GM18526 (cell line): ENCODE measurements around the gene GLB1L2.

Experiments used
- POLR2A ChIP-seq: IDR thresholded peaks from 3 replicates; pipeline ENCODE4 v1.6.1; 2011; ENCODE audit not compliant: insufficient read length; ENCODE audit errors: extremely low read depth

GLB1L2 gene

DNA sequence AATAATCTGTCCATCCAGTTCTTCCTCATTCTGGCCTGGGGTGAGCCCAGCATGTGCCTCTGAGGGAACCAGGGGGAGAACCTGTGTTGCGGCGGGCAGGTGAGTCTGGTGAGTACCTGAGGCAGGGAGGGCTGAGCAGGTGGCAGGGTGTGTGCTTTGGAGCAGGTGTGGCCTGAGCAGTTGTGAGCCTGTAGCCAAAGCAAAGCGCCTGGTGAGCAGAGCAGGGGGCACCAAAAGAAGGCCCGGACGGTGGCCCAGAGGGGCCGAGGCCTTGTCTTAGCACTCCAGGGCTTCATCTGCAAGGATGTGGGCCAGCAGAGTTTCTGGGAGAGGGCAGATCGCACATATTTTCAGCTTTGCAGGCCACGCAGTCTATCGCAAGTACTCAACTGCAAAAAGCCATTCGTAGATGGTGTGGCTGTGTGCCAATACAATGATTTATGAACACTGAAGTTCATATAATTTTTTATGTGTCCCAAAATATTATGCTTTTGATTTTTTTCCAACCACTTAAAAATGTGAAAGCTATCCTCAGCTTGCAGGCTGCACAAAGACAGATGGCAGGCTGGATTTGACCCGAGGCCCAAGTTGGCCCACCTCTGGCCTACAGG, 8.7 kb downstream of the GLB1L2 start:
- no peak for TF ChIP-seq POLR2A

DNA sequence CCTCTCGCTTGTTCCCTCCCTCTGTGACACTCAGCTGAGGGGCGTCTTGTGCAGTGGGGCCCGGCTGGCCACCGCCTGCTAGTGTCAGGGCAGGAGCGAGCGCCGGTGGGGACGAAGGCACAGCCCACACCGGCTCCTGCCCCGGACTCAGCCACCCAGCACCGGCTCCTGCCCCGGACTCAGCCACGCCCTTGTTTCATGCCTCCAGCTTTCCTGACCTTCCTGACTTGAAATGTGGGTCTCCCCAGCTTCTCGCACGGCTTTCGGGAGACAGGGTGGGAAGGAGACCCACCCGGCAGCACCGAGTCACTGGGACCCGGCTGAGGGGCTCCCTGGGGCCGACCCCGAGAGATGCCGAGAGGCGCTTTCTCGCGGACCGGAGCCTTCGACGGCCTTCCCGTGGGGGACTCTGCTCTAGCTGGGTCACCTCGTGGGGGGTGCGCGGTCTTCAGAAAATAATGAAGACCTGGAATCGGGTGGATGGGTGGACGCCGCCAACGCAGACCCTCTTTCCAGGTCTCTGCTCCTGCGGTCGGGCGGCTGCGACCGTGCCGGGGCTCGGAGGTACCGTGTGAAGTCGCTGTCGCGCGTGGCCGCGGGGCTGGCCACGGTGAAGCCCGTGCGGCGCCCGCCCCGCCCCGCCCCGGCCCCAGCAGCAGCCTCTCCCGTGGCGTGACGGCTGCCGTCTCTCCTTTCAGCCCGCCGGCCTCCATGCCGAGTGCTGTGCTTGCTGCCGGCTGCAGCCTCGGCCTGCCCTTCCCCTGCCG, 10.2 kb downstream of the GLB1L2 start:
- no peak for TF ChIP-seq POLR2A

DNA sequence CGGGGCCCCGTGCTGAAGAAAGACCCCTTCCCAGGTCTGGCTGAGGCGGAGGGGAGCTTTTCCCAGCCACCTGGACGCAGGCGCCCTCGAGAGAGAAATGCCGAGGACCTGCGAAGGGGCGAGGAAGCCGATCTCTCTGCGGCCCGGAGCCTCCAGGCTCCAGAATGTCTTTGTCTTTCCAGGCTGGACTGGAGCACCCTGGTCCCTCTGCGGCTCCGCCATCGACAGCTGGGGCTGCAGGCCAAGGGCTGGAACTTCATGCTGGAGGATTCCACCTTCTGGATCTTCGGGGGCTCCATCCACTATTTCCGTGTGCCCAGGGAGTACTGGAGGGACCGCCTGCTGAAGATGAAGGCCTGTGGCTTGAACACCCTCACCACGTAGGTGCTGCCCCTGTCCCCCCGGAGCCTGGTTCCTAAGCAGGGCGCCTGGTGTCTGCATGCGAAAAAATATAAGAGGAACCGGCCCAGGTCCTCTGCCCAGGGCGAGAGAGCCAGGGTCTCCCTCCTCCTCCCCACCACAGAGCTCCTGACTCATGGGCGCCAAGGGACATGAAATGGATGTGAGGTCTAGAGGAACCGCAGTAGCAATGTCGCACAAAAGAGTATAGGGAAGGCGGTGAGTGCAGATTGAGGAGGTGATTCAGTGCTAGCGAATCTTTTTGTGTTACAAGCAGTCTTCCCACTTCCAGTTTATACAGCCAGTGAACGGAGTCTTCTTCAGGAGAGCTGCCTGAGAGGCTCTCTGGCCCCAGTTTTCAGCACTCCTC, 11.0 kb downstream of the GLB1L2 start:
- no peak for TF ChIP-seq POLR2A

DNA sequence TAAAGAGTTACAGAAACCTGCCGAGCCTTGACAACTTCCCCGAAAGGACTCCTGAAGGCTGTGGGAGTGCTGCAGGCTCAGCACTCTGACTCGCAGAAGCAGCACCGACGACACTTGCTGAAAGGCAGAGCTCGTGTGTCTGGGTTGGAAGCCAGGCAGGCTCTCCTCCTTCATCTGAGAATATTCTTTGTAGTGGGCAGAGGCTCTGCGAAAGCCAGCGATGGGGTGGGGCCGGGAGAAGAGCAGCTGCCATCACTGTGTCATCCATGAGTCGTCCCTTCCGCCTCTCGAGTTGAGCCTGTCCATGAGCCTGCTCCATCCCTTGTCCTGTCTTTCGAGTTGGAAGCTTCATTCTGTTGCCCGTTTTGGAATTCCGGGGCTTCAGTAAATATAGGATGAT, 11.9 kb downstream of the GLB1L2 start:
- TF ChIP-seq POLR2A, result no peak

DNA sequence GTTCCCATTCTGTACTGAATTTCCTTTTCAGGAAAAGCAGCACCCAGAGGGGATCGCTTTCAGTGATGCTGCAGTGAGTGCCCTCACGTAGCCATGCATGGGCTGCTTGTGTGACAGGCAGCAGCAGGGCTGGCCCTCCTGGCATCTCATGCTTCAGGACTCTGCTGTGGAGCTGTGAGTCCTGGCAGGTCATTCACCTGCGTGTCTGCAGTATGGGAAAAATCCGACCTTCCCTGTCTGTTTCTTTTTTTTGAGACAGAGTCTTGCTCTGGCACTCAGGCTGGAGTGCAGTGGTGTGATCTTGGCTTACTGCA, 13.4 kb downstream of the GLB1L2 start:
- TF ChIP-seq POLR2A, result no peak

DNA sequence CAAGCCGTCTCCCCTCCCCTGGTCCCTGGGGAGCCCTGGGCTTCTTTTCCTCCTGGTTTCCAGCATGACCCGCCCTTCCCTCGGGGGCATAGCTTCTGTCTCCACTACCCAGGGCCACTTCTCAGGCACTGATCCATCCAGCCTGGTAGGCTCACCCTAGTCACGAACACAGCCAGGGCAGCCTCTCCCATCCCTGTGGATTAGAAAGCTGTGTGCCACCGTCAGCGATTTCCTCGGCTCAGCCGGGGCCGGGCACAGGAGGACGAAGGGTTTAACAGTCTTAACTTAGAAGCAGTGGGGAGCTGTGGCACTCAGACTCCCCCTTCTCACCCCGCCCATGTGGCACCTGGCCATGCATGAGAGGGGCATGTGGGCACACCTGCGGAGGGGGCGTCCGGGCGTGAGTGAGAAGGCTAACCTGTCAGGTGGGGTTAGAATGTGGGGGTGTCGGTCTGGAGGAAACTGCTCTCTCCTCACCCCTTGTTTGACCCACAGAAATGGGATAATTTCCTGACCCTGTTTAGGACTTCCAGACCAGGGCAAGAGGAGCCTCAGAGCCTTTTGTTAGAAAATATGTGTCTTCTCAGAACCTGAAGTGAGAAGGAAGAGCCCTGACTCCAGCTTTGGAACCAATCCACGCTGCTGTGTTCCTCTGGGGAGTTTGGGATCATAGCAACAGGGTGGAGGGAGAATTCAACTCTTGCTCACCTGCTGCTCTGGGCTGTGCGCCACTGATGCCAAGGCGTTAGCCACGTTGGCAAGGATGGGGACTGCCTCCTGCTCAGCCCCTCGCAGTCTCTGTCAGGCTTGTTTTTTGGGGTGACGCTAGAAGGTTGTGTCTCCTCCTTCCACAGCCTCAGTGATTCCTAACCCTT, 14.6 kb downstream of the GLB1L2 start:
- TF ChIP-seq POLR2A, result no peak

DNA sequence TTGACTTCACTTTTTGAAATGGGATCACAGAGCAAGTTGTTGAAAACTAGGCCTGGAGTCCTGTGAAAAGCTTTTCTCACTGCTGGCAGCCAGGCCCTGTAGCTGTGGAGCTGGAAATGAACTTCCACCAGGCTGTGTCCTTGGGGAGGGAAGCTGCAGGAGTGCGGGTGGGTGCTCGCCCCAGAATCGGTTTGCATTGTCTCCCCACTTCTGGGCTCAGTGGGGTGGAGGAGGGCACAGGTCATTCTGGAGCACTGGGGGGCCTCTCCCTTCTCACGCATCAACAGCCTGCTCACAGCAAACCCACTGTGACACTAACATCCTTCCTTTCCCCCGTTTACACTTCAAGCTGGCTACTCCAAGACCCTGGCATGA, 15.2 kb downstream of the GLB1L2 start:
- no peak for TF ChIP-seq POLR2A

DNA sequence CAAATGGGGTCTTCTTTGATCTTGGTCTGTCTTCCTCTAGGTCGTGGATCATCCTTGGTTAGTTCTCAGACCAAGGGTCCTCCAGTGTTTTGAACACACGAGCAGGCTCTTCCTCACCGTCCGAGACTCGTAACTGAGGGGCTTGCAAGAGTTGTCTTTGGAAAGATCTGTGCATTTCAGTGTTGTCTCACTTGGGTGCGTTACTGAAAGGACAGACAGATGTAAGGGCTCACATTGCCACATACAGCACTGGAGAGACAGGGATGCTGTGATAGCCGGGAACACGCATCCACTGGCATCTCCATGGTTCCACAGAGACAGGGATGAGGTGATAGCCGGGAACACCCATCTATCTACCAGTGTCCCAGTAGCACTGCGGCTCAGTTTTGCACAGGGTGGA, 15.7 kb downstream of the GLB1L2 start:
- TF ChIP-seq POLR2A, result no peak

DNA sequence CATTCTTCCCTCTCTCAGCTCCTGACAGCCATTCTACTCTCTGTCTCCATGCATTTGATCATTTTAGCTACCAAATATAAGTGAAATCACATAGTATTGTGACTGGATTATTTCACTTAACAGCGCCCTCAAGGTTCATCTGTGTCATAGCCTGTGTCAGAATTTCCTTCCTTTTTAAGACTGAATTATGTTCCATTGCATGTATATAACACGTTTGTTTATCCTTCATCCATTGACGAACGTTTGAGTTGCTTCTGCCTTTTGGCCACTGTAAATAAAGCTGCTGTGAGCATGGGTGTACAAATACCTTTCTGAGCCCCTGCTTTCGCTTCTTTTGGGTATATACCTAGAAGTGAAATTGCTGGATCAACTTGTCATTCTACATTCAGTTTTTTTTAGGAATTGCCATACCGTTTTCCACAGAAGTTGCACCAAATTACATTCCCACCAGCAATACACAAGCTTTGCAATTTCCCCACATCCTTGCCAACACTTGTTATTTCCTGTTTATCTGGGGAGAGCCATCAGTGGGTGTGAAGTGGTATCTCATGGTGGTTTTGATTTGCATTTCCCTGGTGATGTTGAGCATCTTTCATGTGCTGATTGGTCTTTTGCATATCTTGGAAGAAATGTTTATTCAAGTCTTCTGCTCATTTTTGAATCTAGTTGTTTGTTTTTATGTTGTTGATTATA, 17.5 kb downstream of the GLB1L2 start:
- no peak for TF ChIP-seq POLR2A

DNA sequence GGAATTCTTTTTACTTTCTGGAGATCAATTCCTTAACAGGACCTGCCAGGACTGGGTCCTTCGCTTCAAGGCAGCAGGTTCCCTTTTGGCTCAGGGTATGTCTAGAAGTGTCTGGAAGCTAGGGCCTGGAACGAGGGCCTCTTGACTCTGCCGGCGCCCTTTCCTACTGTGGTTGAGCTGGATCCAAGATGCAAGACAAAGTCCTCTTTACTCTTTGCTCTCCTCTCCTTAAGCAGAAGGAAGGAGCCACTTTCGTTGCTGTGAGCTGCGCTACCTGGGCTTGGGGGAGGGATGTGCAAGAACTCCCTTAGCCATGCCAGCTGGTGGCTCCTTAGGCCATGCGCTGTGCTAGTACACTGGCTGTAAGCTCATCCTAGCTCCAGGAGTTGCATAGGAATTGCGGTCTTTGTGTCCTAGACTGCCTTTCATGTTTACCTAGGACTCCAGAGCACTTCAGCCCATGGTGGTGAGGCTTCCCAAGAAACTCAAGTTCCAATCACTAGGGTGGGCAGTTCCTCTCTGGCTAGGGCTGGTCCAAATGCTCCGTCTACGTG, 18.1 kb downstream of the GLB1L2 start:
- TF ChIP-seq POLR2A, result no peak

DNA sequence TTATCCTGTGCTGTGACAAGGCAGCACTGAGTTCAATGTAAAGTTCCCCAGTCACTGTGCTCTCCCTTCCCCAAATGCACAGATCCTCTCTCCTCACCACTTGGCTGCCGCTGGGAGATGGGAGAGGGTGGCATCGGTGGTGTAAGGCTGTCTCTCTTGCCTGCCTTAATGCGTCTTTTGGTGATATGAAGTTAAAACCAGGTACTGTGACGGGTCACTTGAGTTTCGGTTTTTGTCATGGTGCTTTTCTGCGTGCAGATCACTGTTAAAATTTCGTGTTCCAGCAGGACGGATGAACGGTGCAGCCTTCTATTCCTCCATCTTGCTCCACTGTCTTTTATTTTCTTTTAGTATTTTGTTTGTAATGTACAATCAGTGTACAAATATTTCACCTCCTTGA, 18.6 kb downstream of the GLB1L2 start:
- TF ChIP-seq POLR2A, result no peak

DNA sequence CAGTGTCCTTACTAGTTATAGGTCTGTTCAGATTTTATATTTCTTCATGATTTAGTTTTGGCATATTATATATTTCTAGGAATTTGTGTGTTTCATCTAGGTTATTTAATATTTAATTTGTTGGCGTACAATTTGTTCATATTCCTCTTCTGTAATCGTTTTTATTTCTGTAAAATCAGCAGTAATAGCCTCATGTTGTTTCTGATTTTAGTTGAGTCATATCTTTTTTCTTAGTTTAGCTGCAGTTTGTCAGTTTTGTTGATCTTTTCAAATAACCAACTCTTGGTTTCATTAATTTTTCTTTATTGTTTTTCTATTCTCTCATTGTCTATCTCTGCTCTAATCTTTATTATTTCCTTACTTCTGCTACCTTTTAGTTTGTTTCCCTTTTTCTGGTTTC, 20.3 kb downstream of the GLB1L2 start:
- TF ChIP-seq POLR2A, result no peak

DNA sequence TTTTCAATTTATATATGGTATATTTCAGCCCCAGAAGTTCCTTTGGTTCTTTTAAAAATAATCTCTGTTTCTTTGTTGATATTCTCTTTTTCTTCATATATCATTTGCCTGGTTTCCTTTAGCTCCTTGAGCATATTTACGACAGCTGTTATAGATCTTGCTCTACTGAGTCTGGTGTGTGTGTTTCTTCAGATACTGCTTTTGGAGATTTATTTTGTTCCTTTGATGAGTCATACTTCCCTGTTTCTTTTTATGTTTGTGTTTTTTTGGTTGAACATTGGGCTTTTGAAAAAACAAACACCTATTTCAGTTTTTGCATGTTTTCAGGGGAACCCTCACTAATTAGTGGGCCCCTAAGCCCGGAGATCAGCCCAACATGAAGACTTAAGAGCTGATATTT, 23.3 kb downstream of the GLB1L2 start:
- TF ChIP-seq POLR2A, result no peak

DNA sequence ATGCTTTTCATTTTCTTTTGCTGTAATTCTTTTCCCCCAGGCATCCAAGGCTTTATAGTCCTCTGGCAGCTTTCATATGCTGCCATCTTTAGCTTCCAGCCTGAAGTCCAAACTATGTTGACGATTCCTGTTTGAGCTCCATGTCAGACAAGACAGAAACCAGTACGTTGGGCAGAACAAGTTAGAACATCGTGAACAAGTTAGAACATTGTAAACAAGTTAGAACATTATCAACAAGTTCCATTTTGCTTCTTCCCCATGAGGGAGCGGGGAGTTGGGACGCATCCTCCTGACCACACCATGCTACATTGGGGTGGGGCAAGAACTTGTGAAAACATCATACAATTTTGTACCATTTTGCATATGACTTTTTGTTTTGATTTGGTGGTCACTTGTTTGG, 23.9 kb downstream of the GLB1L2 start:
- TF ChIP-seq POLR2A, result no peak
